ENCODE measurements around the gene CCDC61.

GRCh38 chr19:45972081-45972946 lies 23.0 kb upstream of the CCDC61 start:
- TF ChIP-seq, protein P1, sequence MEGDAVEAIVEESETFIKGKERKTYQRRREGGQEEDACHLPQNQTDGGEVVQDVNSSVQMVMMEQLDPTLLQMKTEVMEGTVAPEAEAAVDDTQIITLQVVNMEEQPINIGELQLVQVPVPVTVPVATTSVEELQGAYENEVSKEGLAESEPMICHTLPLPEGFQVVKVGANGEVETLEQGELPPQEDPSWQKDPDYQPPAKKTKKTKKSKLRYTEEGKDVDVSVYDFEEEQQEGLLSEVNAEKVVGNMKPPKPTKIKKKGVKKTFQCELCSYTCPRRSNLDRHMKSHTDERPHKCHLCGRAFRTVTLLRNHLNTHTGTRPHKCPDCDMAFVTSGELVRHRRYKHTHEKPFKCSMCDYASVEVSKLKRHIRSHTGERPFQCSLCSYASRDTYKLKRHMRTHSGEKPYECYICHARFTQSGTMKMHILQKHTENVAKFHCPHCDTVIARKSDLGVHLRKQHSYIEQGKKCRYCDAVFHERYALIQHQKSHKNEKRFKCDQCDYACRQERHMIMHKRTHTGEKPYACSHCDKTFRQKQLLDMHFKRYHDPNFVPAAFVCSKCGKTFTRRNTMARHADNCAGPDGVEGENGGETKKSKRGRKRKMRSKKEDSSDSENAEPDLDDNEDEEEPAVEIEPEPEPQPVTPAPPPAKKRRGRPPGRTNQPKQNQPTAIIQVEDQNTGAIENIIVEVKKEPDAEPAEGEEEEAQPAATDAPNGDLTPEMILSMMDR (IDR thresholded peaks at IDR 0.05) = no peak
- TF ChIP-seq EZH2 (IDR thresholded peaks at IDR 0.05; ENCODE audit: borderline replicate concordance, insufficient read depth, low read depth, low read length, poor library complexity, severe bottlenecking) = no peak

Data from B cell (primary cell).